Measurements from ENCODE around the gene CCDC82.

The CCDC82 gene

GRCh38 chr11:96358321-96358720 is 31.4 kb downstream of the CCDC82 start:
- no peak for DNase-seq

GRCh38 chr11:96357794-96358193 is 31.9 kb downstream of the CCDC82 start:
- DNase-seq, result no peak

GRCh38 chr11:96356848-96357247 is 32.9 kb downstream of the CCDC82 start:
- DNase-seq, result no peak

- peak; percentile 93 for DNase-seq
These were observed 46.6 kb downstream of the CCDC82 start, which contains the start of gene MAML2 for GRCh38 chr11:96342961-96343711. MAML2 (minus strand) TSS chr11:96343195; CDS start chr11:96341895, 1,300 bp downstream.

- DNase-seq, result no peak
These were observed 47.4 kb downstream of the CCDC82 start for GRCh38 chr11:96342014-96342960.

GRCh38 chr11:96341211-96342013 is 48.3 kb downstream of the CCDC82 start:
- DNase-seq, result peak; percentile 77

GRCh38 chr11:96340555-96340885 is 49.2 kb downstream of the CCDC82 start:
- no peak for DNase-seq

- DNase-seq, result no peak
These were observed 49.8 kb downstream of the CCDC82 start for GRCh38 chr11:96339706-96340554.

- DNase-seq, result peak; percentile 48
These were observed 50.6 kb downstream of the CCDC82 start for GRCh38 chr11:96338910-96339705.

GRCh38 chr11:96337541-96338431 is 51.9 kb downstream of the CCDC82 start:
- DNase-seq, result peak; percentile 43

GRCh38 chr11:96335388-96335787 is 54.3 kb downstream of the CCDC82 start:
- no peak for DNase-seq

- DNase-seq, result no peak
These were observed 55.5 kb downstream of the CCDC82 start for GRCh38 chr11:96334219-96334618.

GRCh38 chr11:96333191-96333719 is 56.5 kb downstream of the CCDC82 start:
- no peak for DNase-seq

- DNase-seq, result no peak
These were observed 57.5 kb downstream of the CCDC82 start for GRCh38 chr11:96332126-96332771.

- DNase-seq, result no peak
These were observed 58.0 kb downstream of the CCDC82 start for GRCh38 chr11:96331699-96332116.

- DNase-seq, result no peak
These were observed 59.2 kb downstream of the CCDC82 start for GRCh38 chr11:96330511-96330859.

- DNase-seq, result no peak
These were observed 59.7 kb downstream of the CCDC82 start for GRCh38 chr11:96329855-96330510.

GRCh38 chr11:96329419-96329818 is 60.3 kb downstream of the CCDC82 start:
- DNase-seq, result no peak
